HG02938 (cell line): Measurements from ENCODE around the gene COBL.

Source experiments
- ATAC-seq: cut with Tn5 transposase; IDR thresholded peaks from one replicate; pipeline ENCODE4 v1.9.1; 2021; ENCODE audit warnings: mild to moderate bottlenecking, moderate library complexity; ENCODE audit not compliant: unreplicated experiment

Gene COBL

GRCh38 chr7:51308265-51308664, 8.3 kb downstream of the COBL start:
- ATAC-seq: no peak

DNA sequence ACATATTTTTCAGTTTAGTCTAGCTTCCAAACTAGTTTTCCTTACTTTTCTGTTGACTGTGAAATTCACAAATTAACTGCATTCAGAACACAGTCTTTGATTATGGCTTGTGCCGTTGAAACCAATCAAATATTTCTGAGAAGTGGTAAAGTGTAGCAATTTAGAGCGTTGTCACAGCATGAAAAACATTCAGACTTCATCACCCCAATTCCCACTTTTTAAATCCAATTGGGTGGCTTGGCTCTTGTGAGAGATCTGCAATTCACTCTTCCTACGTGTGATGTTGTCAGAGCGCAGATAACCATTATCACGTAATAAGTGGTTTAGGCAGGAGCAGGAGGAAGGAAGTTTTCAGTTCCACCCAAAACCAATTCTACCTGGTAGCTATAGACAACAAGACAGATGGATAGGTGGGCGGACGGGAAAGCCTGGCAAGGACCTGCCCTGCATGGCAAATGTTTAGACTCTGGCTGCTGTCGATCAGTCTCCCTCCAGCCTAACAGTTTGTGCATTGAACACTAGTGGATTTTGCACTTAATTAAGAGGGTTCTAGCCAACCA, 8.9 kb downstream of the COBL start:
- ATAC-seq: no peak

GRCh38 chr7:51306761-51307160, 9.8 kb downstream of the COBL start:
- no peak for ATAC-seq

GRCh38 chr7:51304729-51305128, 11.9 kb downstream of the COBL start:
- ATAC-seq: no peak

DNA sequence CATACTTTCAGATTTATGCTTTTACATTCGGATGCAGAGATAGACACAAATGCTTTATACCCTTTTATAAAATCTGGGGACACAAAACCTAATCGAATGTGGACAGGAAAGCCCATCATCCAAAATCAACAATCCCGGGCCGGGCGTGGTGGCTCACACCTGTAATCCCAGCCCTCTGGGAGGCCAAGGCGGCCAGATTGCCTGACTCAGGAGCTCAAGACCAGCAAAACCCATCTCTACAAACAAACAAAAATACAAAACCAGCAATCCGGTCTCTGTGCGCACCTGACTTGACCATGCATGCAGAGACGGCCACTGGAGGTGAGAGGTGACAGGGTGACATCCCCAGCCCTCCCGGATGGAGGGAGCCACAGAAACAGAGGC, 13.5 kb downstream of the COBL start:
- ATAC-seq: no peak

- no peak for ATAC-seq
Observed at GRCh38 chr7:51301806-51302205, 14.8 kb downstream of the COBL start.

GRCh38 chr7:51300762-51301674, 15.6 kb downstream of the COBL start:
- ATAC-seq: no peak

DNA sequence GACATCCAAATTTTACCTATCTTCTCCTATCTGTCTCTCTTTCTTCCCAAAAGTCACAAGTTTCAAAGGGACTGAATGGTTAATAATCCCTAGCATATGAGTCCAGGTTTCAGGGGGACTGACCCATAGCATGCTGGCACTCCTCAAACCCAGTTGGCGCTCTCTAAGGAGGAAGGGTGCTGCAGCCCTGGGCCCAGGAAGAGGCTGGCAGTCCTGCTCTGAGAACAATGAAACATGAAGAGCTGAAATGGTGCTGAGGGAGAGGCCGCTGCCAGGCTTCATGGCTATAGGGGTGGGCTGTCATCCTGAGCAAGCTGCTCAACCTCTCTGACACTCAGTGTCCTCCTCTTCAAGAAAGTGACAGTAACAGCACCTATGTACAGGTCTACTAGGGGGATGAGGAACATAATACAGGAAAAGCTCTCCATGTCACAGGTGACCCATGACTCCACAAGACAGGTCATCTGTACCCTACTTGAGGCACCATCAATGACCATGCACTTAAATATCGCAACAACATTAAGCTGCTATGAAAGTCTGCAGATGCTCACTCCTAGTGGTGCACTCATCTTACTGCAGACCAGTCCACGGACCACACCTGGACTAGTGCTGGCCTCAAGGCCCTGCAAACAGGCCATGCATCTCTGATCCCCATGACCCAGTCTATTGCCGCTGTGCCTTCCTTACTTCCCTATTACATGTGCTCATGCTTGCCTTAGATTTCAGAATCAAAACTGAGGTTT, 17.0 kb downstream of the COBL start:
- no peak for ATAC-seq

GRCh38 chr7:51298912-51299311, 17.7 kb downstream of the COBL start:
- ATAC-seq: no peak

DNA sequence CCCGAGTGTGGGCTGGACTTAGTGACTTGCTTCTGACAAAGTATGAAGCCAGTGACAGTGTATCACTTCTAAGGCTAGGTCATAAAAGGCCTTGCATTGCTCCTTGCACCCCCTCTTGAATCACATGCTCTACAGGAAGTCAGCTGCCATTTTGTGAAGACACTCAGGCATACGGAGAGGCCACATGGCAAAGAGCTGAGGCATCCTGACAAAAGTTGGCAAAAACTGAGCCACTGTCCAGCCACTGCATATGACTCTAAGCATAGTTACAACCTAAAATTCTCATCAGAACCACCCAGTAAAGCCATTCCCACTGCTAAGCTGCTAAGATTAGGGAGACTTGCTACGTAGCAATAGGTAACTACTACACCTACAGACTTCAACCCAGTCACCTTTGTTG, 18.6 kb downstream of the COBL start:
- no peak for ATAC-seq

DNA sequence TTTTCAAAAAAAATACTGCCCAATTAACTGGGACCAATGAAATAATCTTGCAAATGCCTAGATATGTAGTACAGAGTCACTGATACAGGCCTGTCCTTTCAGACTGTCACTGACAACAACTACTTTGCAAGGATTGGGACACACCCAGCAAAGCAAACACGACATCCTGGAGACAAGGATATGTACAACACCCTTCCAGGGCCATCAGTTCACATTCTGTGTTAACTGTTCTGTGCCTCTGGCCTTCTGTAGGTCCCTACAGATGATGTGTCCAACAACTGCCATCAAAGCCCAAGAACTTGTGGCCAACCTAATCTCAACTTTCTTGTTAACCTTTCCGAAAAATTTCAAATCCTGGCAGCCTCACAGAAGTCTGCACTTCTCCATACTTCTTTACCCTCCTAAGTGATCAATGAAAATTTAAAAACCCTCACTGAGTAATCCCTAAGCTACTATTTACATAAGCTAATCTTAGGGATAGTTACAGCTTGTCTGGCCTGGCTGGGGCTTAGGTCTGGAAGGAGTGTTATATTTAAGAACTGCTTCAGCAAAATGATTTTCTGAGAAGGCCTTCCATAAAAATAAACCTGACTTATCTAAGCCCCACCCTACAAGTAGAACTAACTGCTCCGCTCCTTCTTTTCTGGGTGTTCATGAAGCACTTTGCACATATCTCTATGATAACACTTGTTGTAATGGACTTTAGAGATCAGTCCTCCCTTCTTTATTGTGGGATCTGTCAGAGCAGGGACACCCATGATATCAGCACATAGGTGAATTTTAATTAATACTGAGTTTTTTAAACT, 21.0 kb downstream of the COBL start:
- no peak for ATAC-seq

- no peak for ATAC-seq
Observed at GRCh38 chr7:51292596-51292995, 24.0 kb downstream of the COBL start.

GRCh38 chr7:51290702-51291540, 25.7 kb downstream of the COBL start:
- no peak for ATAC-seq

- no peak for ATAC-seq
Observed at GRCh38 chr7:51290304-51290637, 26.3 kb downstream of the COBL start.

DNA sequence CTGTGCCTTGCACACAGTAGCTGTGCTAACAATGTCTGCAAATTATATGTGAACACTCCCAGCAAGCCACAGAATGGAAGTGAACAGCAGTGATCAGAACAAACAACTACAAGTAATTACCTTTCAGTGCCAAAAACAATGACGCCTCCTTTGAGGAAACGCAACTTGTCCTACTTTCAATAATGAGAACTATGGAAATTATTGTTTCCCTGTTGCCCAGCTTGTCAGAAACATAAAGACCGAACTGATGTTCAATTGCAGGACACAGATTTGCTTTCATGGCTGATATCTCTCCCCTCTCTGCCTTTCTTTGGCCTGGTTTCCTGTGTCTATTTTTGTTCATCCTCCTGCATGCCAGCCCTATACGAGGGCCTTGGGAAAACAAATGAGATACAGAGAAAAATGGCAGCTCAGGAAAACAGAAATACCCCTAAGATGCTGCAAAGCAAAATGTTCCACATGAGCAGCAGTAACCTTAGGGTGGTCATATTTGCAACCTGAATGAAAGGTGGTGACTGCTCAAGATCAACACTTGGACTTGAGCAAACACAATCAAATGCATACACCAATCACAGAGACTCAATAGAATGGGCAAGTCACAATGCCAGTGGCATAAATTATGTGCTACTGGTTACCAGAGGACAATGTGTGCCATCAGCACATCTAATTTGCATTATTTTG, 26.8 kb downstream of the COBL start:
- no peak for ATAC-seq

DNA sequence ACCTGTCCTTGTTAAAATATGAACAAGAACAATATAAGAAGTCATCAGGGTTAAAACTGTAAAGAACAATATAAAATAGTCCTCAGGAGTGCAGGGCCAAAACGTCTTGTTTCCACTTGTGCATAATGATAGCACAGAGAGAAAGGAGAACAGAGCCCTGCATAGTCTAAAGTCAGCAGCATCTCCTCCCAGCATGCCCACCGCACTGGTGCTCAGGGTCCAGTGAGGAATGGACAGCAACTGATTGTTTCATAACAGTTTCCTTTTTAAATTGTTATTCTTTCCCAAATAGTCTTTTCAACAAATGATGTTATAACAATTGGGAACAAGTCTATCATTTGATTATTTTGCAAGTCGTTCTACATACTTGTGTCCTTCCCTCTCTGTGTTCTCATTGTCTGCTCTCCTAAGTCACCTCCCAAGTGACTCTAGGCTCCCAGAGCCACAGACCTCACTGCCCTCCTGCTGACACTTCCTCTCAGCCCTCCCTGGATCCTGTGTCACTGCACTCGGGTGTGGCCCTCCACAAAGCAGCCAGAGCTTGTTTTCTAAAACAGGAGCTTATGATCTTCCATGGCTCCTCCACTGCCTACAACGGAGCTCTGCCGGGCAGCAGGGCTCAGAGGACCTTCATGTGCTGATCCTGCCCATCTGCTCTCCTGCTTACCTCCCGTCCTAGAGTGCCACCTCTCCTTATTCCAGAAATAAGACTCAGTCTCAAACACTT, 27.6 kb downstream of the COBL start:
- no peak for ATAC-seq

- no peak for ATAC-seq
Observed at GRCh38 chr7:51286401-51286800, 30.2 kb downstream of the COBL start.

DNA sequence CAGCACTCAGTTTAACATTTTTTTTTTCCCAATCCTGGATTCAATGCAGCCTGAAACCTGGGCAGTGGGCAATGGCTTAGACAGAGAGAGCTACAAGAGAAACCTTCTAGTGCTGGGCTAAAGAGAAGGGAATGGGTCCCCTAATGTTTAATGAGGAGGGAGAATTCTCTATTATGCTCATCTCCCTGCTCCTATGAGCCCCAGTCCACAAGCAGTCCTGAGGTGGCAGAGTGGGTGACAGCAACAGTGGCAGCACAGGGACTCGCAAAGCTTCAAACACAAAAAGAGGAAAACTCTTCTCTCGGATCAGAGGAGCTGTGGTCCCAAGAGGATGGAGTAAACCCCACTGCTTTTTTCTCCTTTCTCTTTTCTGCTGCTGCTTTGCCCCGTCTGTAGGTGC, 36.5 kb downstream of the COBL start:
- ATAC-seq: no peak

GRCh38 chr7:51279391-51280023, 37.1 kb downstream of the COBL start:
- ATAC-seq: no peak
